RKO (cell line): ENCODE results near the gene TMPRSS9.
"Not testable (repeated sequence)": the region's sequence is repeated elsewhere in the genome, so short reads cannot be mapped to it uniquely, and the experiment has no call there.

Experiments
- DNase-seq: peaks from one replicate; pipeline ENCODE4 v3.0.0-alpha.2; 2016; ENCODE audit warnings: low spot score

Gene TMPRSS9

DNA sequence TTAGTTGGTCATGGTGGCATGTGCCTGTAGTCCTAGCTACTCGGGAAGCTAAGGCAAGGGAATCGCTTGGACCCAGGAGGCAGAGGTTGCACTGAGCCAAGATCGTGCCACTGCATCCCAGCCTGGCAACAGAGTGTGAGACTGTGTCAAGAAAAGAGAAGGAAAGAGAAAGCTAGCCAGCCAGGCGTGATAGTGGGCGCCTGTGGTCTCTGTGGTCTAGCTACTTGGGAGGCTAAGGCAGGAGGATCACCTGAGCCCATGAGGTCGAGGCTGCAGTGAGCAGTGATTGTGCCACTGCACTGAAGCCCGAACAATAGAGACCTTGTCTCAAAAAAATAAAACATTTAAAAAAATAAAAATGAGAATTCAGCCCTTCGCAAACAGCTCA, 34.0 kb downstream of the TMPRSS9 start:
- DNase-seq: no peak

DNA sequence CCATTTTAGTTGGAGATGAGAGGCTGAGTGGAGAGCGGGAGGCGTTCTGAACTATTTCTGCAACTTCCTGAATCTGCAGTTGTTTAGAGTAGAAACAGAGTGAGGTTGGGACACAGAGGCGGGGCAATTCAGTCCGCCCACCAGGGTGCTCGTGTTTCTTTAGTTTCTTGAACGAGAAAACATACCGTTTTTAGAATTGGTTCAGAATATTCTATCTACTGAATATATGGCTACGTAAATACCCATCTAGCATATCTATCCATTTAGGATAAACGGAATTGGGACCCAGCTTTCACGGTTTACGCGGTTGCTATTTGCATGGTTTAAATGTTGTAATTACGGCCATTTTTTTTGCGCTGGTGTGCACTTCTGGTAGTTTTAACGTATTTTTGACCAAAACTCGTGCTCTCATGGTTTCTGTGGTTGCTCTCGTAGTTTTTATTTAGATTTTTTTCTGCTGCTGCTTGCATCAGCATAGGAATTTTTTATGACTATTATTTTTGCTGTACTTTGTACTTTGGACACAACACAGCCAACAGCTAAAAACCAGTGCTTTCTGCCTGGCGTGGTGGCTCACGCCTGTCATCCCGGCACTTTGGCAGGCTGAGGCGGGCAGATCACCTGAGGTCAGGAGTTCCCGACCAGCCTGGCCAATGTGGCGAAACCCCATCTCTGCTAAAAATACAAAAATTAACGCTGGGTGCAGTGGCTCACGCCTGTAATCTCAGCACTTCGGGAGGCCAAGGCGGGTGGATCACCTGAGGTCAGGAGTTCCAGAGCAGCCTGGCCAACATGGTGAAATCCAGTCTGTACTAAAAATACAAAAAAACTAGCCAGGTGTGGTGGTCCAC, 34.6 kb downstream of the TMPRSS9 start:
- DNase-seq: no peak

DNA sequence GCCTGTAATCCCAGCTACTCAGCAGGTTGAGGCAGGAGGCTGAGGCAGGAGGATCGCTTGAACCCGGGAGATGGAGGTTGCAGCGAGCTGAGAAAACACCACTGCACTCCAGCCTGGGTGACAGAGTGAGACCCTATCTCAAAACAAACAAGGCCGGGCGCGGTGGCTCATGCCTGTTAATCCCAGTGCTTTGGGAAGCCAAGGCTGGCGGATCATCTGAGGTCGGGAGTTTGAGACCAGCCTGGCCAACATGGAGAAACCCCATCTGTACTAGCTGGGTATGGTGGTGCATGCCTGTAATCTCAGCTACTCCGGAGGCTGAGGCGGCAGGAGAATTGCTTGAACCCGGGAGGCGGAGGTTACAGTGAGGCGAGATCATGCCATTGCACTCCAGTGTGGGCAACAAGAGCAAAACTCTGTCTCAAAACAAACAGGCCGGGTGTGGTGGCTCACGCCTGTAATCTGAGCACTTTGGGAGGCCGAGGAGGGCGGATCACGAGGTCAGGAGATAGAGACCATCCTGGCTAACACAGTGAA, 35.3 kb downstream of the TMPRSS9 start:
- DNase-seq: not testable (repeated sequence)

DNA sequence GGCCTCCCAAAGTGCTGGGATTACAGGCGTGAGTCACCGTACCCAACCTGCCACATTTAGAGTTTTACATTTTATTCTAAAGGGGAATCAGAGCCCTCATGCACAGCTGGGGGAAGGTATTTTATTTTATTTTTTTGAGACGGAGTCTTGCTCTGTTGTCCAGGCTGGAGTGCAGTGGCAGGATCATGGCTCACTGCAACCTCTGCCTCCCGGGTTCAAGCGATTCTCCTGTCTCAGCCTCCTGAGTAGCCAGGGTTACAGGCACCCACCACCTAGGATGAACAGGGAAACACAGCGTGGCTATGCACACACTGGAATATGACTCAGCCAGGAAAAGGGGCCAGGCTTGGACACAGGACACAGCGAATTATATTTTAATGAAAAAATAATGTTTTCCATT, 37.1 kb downstream of the TMPRSS9 start:
- DNase-seq: not testable (repeated sequence)

DNA sequence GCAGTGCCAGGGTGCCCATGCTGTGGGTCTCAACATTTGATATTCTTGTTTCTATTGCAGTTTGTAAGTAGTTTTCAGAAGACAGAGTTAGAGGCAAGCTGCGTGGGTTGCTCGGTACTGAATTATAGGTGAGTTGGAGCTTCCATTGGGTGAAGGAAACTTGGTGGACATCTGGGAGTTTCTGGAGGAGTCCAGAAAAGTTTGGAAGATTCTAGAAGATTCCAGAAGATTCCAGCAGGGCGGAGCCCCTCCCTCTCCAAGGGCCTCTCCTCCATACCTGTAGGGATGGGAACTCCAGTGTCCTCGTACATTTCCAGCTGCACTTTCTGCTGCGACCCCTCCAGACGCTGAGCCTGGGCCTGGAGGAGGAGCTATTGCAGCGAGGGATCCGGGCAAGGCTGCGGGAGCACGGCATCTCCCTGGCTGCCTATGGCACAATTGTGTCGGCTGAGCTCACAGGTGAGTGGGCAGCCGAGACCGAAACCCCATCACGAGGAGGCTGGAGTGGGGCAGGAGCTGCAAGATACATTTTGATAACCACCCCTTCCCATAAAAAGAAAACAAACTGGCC, 38.8 kb downstream of the TMPRSS9 start:
- DNase-seq: no peak

DNA sequence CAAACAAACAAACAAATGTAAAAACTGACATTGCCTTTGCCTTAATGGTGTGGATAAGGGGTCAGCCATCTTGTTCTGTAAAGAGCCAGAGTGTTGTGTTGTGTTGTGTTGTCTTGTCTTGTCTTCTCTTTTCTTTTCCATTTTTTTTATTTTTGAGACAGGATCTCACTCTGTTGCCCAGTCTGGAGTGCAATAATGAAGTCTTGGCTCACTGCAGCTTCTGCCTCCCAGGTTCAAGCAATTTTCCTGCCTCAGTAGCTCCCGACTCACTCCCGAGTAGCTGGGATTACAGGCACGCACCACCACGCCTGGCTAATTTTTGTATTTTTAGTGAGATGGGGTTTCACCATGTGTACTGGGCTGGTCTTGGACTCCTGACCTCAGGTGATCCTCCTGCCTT, 39.5 kb downstream of the TMPRSS9 start:
- no peak for DNase-seq

DNA sequence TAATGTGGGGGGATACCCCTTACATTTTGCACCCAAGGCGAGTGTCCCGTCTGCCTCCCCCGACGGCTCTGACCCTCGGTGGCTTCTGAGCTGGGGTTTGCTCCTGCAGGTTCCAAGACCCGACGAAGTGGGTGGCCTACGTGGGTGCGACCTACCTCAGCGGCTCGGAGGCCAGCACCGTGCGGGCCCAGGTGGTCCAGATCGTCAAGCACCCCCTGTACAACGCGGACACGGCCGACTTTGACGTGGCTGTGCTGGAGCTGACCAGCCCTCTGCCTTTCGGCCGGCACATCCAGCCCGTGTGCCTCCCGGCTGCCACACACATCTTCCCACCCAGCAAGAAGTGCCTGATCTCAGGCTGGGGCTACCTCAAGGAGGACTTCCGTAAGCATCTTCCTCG, 48.2 kb downstream of the TMPRSS9 start:
- DNase-seq: no peak

DNA sequence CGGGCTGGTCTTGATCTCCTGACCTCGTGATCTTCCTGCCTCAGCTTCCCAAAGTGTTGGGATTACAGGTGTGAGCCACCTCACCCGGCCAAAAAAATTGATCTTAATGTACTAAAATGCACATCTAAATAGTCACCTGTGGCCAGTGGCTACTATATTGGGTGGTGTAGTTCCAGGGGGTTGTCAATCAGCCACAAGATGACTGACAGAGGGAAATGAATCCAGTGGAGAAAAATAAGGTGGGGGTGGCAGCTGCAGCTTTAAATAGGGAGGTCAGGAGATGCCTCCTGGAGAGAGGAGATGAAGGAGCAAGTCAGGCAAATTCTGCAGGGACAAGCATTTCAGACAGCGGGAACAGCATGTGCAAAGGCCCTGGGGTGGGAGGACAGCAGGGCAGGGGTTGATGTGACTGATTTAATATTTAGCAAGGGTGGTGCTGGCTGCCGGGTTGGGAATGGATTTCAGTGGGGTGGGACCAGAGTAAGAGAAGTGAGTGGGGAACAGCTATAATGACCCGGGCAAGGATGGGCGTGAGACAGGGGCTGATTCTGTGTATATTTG, 49.4 kb downstream of the TMPRSS9 start:
- no peak for DNase-seq

DNA sequence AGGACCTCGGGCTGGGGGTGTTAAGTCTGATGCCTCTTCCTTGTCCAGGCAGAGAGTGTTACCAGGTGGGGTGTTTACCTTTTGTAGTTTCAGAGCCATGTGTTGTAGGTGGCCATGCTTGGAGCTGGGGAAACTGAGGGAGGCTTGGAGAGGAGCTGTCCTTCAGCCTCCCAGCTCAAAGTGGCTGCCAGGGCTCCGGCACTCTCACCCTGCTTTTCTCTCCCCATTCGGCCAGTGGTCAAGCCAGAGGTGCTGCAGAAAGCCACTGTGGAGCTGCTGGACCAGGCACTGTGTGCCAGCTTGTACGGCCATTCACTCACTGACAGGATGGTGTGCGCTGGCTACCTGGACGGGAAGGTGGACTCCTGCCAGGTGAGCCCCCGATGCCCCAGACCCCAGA, 50.0 kb downstream of the TMPRSS9 start:
- no peak for DNase-seq

DNA sequence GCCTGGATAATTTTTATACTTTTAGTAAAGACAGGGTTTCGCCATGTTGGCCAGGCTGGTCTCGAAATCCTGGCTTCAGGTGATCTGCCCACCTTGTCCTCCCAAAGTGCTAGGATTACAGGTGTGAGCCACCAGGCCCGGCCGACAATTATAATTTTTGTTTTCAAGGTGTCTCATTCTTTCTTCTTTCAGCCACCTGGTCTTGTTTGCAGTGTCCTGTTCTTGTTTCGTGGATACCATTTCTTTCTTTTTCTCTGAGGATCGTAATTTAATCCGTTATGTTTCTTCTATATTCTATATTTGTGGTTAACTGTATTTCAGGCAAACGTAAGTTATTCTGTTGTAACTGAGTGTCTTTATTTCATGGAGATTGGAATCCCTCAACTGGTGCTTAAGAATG, 51.6 kb downstream of the TMPRSS9 start:
- no peak for DNase-seq

DNA sequence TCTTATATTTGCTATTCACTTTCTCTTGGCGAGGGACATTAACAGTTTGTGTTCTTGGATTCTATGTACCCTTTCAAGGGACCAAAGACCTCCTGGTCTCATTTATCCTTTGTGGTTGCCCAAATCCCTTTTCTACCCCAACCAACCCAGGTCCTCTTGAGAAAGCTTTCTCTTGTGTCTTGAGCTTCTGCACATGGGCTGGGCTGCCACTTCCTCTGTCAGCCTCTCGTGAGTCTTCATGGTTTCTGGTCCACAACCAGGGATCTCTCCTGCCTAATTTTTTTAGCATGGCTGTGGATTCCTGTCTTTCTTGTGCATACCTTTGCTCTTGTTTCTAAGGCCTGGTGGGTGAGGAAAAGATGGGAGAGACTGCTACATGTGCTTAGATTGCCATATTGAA, 52.4 kb downstream of the TMPRSS9 start:
- no peak for DNase-seq

DNA sequence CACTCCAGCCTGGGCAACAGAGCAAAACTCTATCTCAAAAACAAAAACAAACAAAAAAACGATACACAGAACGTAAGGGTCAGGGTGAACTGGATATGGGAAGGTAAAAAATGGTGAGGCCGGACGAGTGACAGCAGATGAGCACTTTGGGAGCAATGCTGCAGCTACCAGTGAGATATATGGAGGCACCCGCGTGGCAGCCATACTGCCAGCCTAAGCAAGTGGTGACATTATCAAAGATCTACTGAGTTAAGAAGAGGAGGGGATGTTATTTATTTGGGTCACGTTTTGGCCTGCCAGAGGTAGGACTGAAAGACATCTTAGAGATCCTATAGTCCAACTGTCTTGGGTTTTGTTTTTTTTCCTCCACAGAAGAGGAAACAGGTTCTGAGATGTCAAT, 53.1 kb downstream of the TMPRSS9 start:
- DNase-seq: no peak

DNA sequence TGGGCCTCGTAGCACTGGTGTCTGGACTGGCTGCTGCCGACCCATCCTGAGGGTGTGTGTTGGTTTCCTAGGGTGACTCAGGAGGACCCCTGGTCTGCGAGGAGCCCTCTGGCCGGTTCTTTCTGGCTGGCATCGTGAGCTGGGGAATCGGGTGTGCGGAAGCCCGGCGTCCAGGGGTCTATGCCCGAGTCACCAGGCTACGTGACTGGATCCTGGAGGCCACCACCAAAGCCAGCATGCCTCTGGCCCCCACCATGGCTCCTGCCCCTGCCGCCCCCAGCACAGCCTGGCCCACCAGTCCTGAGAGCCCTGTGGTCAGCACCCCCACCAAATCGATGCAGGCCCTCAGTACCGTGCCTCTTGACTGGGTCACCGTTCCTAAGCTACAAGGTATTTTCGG, 53.6 kb downstream of the TMPRSS9 start:
- no peak for DNase-seq

DNA sequence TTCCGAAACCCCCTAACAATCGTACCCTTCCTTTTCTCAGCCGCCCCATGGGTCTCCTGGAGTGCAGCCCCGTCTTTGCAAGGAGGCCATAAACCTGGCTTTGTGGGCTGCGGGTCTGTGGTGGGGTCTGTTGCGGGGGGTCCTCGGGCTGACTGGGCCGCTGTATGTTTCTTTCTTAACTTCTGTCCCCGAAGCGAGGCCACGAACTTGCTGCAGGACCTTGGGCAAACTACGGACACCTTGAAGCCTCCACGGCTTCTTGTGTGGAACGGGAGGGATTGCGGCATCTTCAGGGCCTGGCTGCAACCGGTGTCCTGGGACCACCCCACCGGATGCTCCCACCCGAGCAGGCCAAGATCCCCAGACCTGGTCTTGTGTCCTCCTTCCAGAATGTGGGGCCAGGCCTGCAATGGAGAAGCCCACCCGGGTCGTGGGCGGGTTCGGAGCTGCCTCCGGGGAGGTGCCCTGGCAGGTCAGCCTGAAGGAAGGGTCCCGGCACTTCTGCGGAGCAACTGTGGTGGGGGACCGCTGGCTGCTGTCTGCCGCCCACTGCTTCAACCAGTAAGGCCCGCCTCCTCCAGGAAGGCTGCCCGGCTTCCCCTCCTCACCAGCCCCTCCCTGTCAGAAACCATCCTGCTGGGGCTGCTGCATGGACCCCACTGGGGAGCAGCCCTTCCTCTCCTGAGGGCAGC, 55.4 kb downstream of the TMPRSS9 start:
- no peak for DNase-seq

DNA sequence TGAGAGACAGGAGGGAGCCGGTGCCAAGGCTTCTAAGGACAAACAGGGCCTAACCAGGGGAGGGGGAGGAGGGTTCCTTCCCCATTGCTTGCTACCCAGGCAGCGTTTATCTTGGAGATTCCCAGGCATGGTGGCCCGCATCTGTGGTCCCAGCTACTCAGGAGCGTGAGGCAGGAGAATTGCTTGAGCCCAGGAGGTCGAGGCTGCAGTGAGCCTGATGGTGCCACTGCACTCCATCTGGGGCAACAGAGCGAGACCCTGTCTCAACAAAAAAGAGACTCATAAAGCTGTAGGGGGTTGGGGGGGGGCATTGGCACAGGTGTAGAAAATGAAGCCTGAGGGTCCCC, 55.9 kb downstream of the TMPRSS9 start:
- no peak for DNase-seq

DNA sequence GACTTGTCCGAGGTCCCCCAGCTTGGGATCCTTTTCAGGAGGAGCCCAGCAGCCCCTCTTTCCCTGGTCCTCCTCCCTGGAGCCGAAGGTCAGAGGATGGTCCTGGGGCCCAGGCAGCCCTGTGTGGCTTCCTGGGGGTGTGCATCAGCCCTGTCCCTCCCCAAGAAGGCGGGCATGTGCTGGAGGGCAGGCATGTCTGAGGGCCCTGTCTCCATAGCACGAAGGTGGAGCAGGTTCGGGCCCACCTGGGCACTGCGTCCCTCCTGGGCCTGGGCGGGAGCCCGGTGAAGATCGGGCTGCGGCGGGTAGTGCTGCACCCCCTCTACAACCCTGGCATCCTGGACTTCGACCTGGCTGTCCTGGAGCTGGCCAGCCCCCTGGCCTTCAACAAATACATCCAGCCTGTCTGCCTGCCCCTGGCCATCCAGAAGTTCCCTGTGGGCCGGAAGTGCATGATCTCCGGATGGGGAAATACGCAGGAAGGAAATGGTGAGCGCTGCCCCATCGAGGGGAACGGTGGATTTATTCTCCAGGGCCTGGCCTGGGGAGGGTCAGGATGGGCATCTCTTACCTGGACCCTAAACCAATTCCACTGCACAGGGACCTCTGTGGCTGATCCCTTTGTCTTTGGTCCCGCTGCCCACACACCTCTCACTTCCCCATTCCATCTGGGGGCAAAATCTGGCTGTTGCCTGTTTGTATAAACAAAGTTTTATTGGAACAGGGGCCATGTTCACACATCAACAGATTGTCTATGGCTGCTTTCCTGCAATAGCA, 56.4 kb downstream of the TMPRSS9 start:
- no peak for DNase-seq

DNA sequence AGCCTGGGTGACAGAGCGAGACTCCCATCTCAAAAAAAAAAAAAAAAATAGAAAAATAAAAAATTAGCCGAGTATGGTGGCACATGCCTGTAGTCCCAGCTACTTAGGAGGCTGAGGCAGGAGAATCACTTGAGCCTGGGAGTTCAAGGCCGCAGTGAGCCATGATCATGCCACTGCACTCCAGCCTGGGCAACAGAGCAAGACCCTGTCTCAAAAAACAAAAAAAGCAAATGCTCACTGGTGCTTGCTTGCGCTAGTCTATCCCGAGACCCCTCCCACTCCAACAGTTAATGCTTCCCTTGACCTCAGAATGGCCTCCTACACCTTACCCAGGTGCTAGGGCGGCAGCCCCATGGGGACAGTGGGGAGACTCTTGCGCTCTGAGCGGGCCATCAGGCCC, 57.4 kb downstream of the TMPRSS9 start:
- not testable (repeated sequence) for DNase-seq

DNA sequence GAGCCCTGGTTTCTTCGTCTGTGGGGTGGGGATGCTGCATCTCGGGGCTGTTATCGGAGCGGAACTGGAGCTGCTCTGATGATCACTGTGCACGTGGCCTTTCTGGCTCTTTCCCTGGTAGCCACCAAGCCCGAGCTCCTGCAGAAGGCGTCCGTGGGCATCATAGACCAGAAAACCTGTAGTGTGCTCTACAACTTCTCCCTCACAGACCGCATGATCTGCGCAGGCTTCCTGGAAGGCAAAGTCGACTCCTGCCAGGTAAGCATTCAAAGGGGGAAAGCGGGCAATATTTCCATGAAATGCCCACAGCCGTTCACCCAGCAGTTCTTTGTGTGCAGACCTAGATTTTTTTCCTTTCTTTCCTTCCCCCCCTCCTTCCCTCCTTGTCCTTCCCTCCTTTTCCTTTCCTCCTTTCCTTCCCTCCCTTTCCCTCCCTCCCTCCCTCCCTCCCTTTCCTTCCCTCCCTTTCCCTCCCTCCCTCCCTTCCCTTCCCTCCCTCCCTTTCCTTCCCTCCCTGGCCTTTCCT, 57.9 kb downstream of the TMPRSS9 start:
- no peak for DNase-seq

DNA sequence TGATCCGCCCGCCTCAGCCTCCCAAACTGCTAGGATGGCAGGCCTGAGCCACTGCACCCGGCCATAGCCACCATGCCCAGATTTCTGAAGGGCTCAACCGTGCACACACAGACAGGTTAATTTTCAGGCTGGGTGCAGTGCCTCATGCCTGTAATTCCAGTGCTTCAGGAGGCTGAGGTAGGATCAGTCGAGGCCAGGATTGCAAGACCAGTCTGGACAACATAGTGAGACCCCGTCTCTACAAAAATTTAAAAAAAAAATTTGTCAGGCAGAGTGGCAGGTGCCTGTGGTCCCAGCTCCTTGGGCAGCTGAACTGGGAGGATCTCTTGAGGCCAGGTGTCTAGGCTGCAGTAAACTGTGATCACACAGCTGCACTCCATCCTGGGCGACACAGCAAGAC, 59.7 kb downstream of the TMPRSS9 start:
- DNase-seq: no peak

DNA sequence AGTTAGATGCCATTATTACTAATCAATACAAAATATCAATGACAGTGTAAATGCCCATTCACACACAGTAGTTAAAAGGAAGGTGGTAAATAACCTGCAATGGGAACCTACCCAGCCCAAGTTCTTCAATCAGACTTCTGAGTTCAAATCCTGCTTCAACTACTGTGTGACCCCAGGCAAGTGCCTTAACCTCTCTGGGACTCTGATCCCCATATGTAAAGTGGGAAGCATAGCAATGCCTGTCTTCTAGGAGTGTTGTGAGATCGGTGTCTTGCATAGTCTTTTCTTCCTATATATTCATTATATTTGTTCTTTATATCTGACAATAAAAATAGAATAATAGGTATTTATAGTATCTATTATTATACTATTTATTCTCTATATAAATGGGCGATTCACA, 60.4 kb downstream of the TMPRSS9 start:
- DNase-seq: no peak

DNA sequence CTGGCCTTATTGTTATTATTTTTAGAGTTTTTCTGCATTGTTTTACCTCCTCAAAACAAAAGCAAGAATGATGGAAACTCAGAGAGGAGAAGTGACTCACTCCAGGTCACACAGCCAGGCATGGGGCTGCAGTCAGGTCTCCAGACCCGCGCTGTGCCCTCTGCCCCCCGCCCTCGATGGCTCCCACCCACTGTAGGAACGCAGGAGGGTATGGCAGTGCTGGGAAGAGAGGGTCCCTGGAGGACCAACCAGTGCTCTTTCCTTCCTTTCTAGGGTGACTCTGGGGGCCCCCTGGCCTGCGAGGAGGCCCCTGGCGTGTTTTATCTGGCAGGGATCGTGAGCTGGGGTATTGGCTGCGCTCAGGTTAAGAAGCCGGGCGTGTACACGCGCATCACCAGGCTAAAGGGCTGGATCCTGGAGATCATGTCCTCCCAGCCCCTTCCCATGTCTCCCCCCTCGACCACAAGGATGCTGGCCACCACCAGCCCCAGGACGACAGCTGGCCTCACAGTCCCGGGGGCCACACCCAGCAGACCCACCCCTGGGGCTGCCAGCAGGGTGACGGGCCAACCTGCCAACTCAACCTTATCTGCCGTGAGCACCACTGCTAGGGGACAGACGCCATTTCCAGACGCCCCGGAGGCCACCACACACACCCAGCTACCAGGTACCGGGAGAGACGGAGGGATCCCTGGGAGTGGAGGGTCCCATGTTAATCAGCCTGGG, 61.7 kb downstream of the TMPRSS9 start:
- no peak for DNase-seq
